Mesenteric fat pad (tissue), 1 donor: ENCODE measurements around the gene GPR142. TPM values are rescaled to one million over a fixed set of nuclear protein-coding genes. Genes with fewer than 3 reads are reported as not detected.
"Not testable (repeated sequence)": the region's sequence is repeated elsewhere in the genome, so short reads cannot be mapped to it uniquely, and the experiment has no call there.

Experiments used
- DNase-seq: peaks from one replicate; pipeline ENCODE4 v3.0.0-alpha.2; 2020; ENCODE audit warnings: low spot score
- total RNA-seq: library from RNA; stranded (reverse); fragmentation: NEBNext Ultra II Directional; extraction: Animal tissue kit (Norgen Biotek cat#: 25700); gene quantifications from one replicate; pipeline ENCODE4 v1.2.1, GENCODE V29; 2021
- donor health status: DM: yes; HTN: yes; CAD: no.

GPR142 gene
- total RNA-seq, 1 donor from 2014 or later: not detected

DNA sequence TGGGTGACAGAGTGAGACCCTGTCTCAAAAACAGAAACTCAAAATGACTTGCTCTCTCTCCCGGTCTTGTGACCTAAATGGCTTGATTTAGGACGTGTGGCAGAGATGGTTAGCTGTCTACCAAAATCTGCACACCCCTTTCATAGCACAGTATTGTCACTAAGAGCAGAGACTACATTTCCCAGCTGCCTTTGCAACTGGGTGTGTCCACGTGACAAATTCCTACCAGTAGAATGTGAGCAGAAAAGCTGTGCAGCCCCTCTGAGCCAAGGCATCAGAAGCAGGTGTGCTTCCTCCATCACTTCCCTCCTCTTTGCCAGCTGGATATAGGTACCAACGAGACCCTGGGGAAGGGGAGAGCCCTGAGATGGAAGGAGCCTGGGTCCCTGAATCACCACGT is 25.5 kb downstream of the GPR142 start:
- no peak for DNase-seq

DNA sequence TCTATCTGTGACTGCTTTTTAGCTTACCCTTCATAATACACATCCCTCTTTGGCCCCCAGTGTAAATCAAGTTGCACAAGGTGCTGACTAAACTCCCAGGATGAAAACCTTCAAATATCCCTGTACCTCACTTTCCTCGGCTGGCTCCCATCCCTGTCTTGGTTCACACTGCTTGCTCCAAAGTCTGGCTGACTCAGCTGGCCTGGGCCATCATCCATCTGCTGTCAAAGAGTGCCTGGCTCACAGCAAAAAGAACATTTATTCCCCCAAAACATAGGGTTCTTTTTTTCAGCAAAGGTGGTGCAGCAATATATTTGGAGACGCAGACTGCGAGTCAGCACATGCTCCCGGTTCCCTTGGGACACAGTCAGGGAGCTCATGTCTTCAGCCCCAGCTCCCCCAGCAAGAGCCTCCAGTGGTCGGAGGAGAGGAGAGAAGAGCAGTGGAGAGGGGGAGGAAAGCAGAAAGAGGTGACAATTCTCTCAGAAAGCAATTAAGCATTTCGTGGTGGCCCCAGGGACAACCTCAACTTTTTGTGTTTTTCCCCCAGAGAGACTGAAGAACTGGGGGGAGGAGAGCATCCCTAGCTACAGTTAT is 26.1 kb downstream of the GPR142 start:
- no peak for DNase-seq

GRCh38 chr17:74394275-74394950 is 27.1 kb downstream of the GPR142 start:
- DNase-seq: no peak

- no peak for DNase-seq
Observed at GRCh38 chr17:74394977-74395376, 27.7 kb downstream of the GPR142 start.

- DNase-seq: no peak
Observed at GRCh38 chr17:74396567-74396966, 29.3 kb downstream of the GPR142 start.

GRCh38 chr17:74402048-74402447 is 34.7 kb downstream of the GPR142 start:
- no peak for DNase-seq

GRCh38 chr17:74403512-74404137 is 36.3 kb downstream of the GPR142 start:
- no peak for DNase-seq

DNA sequence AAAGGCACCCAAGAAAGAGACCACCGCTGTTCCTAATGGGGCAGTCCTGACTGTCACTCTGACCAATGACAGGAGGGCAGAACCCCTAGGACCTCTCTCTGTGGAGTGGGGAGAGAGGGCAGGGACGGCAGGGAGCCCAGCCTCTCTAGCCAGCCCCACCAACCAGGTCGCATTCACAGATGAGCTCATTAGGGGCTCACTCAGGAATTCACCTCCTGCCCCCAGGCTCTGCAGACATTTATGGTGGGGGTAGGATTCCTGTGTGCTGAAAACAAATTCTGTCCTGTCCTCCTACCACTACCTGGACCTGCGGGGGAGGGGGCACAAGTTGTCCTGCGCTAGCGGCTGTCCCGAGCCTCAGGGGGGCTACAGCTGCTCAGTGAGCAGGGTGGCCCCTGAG is 36.9 kb downstream of the GPR142 start:
- no peak for DNase-seq

- DNase-seq: no peak
Observed at GRCh38 chr17:74404789-74405188, 37.5 kb downstream of the GPR142 start.

DNA sequence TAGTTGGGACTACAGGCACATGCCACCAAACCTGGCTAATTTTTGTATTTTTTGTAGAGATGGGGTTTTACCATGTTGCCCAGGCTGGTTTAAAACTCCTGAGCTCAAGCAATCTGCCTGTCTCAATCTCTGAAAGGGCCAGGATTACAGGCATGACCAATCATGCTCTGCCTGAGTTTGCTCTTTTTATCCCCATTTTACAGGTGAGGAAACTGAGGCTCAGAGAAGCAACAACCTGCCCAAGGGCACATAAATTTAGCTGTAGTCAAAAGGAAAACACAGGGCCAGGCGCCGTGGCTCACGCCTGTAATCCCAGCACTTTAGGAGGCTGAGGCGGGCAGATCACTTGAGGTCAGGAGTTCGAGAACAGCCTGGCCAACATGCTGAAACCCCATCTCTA is 38.0 kb downstream of the GPR142 start:
- DNase-seq: not testable (repeated sequence)

- no peak for DNase-seq
Observed at GRCh38 chr17:74407384-74407783, 40.1 kb downstream of the GPR142 start.

DNA sequence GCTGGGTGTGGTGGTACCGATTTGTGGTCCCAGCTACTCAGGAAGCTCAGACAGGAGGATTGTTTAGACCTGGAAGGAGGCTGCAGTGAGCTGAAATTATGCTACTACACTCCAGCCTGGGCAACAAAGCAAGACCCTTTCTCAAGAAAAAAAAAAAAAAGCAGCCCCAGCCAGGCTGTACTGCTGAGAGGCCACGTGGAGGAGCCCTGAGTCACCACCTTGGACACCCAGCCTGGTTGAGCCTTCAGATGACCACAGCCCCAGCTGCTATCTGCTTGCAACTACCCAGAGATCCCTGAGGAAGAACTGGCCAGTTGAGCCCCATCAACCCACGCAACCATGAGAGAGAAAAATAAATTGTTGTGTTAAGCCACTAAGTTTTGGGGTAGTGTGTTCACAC is 41.0 kb downstream of the GPR142 start:
- DNase-seq: no peak

GRCh38 chr17:74408815-74409214 is 41.5 kb downstream of the GPR142 start:
- DNase-seq: no peak

DNA sequence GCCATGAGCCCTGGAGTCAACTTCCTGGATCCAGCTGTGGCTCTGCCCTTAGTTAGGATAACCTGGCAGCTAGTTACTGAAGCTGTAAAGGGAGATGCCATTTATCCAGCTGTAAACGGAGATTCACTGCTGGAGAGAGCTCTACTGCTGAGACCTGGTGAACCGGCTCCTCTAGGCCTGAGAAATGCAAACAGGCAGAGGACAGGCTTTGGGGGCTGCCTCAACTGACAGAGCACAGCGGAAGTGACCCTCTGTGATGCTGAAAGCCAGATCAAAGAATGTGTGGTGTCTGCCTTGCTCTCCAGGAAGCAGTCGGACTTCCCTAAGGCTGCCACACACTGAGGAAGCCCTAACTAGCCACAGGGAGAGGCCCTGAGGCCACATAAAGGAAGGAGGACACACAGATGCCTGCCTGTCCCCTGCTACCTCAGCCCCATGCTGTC is 42.7 kb downstream of the GPR142 start:
- no peak for DNase-seq

- no peak for DNase-seq
Observed at GRCh38 chr17:74412581-74412980, 45.3 kb downstream of the GPR142 start.

GRCh38 chr17:74413491-74413890 is 46.2 kb downstream of the GPR142 start:
- DNase-seq: no peak

GRCh38 chr17:74414510-74414909 is 47.2 kb downstream of the GPR142 start:
- no peak for DNase-seq

DNA sequence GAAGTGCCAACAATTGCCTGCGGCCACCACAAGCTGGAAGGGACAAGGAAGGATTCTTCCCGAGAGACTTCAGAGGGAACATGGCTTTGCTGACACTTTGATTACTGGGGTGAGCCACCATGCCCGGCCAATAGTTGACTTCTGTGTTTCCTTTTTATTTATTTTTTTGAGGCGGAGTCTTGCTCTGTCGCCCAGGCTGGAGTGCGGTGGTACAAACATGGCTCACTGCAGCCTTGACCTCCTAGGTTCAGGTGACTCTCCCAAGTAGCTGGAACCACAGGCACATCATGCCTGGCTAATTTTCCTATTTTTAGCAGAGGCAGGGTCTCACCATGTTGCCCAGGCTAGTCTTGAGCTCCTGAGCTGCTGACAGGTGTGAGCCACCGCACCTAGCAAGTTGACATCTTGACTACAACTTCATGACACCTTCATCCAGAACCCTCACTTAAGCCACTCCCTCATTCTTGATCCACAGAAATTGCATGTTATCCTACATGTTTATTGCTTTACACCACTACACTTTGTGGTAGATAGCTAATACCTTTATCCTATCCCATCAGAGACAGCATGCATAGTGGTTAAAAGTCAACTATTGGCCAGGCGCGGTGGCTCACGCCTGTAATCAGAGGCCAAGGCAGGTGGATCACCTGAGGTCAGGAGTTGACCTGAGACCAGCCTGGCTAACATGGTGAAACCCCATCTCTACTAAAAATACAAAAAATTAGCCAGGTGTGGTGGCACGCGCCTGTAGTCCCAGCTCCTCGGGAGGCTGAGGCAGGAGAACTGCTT is 48.5 kb downstream of the GPR142 start:
- DNase-seq: no peak

GRCh38 chr17:74417178-74418045 is 50.1 kb downstream of the GPR142 start:
- DNase-seq: no peak

DNA sequence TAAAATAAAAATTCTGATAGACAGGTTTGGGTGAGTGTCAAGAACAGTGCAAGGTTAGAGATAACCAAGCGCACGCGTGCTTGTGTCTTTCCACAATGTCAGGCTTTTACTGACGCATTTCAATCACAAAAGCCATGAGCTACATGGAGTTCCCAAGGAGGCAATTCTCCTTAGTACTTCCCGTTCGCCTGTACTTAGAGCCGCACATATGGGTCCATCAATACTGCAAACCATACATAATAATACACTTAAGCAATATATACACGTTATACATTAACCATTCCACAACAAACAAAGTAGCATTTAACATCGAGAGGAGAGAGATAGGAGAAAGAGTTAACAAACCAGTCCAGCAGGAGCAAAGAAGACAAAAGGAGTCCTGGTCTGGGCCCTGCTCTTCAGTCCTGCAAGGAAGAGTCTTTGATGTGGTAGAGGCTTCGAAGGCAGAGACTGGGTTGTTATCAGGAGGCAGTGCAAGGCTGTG is 52.7 kb downstream of the GPR142 start:
- DNase-seq: no peak
